Lower lobe of right lung (tissue), 2 donors: ENCODE results near the gene MTFMT. TPM values are rescaled to one million over a fixed set of nuclear protein-coding genes. Genes with fewer than 3 reads are reported as not detected.
A peak's percentile ranks its signal among the peaks of the same experiment; 100 is the strongest.

Experiments
- ATAC-seq, 2 donors: fragments of 200-7000 bp; cut with Tn5 transposase; one replicate each; pipeline ENCODE4 v1.9.1; 2020 to 2022; ENCODE audit warnings: mild to moderate bottlenecking in 2 of 2, moderate library complexity in 2 of 2
- DNase-seq: peaks from one replicate; pipeline ENCODE4 v3.0.0-alpha.2; 2020
- H3K27ac ChIP-seq: fragments of 200-600 bp; one replicate; pipeline ENCODE4 v1.8.0; 2022
- H3K27me3 ChIP-seq: fragments of 200-600 bp; one replicate; pipeline ENCODE4 v1.8.0; 2022; ENCODE audit warnings: low read depth
- H3K36me3 ChIP-seq: fragments of 200-600 bp; one replicate; pipeline ENCODE4 v1.8.0; 2022; ENCODE audit warnings: mild to moderate bottlenecking
- H3K4me1 ChIP-seq: fragments of 200-600 bp; one replicate; pipeline ENCODE4 v1.8.0; 2022
- H3K4me3 ChIP-seq: fragments of 200-600 bp; one replicate; pipeline ENCODE4 v1.8.0; 2022; ENCODE audit warnings: mild to moderate bottlenecking
- H3K9me3 ChIP-seq: fragments of 200-600 bp; one replicate; pipeline ENCODE4 v1.8.0; 2022
- CTCF ChIP-seq: fragments of 200-600 bp; IDR thresholded peaks from one replicate; pipeline ENCODE4 v1.8.0; 2022; ENCODE audit warnings: antibody characterized with exemption, mild to moderate bottlenecking
- intact Hi-C: fragments of 100-400 bp; cut with DNase I; formaldehyde crosslinking; loops from one replicate; pipeline ENCODE4 v1.11.0; 2022
- total RNA-seq: library from RNA; stranded (reverse); fragmentation: NEBNext Ultra II Directional; extraction: Animal tissue kit (Norgen Biotek cat#: 25700); gene quantifications from one replicate; pipeline ENCODE4 v1.2.1, GENCODE V29; 2021
- donor health status: DM: no; HTN: yes; CAD: no; lungs with severe emphysema.

MTFMT gene
- total RNA-seq, 1 donor from 2014 or later, result 15.7 TPM

- no peaks in the 10 kb centered on the region for H3K27me3 ChIP-seq
- DNase-seq (no peak), ATAC-seq (no peak)
- peaks cover 36% of the 10 kb centered on the region for H3K4me1 ChIP-seq
- H3K36me3 ChIP-seq, result peaks cover 25% of the 10 kb centered on the region
- no peak overlapping the region for H3K27ac ChIP-seq
- H3K4me3 ChIP-seq, result no peak overlapping the region
- no peak for TF ChIP-seq CTCF
- H3K9me3 ChIP-seq, result no peaks in the 10 kb centered on the region
- intact Hi-C loops, result no loop called here
Observed at GRCh38 chr15:65058394-65059368, 29.2 kb upstream of the MTFMT start.

GRCh38 chr15:65057549-65057940 is 28.1 kb upstream of the MTFMT start:
- no peak for ATAC-seq

GRCh38 chr15:65056868-65057548 is 27.6 kb upstream of the MTFMT start:
- H3K27ac ChIP-seq, result no peak overlapping the region
- no peak for TF ChIP-seq CTCF
- ATAC-seq (no peak), DNase-seq (no peak)
- intact Hi-C loops, result no loop called here
- H3K27me3 ChIP-seq, result no peaks in the 10 kb centered on the region
- no peak overlapping the region for H3K4me3 ChIP-seq
- peaks cover 28% of the 10 kb centered on the region for H3K4me1 ChIP-seq
- H3K9me3 ChIP-seq, result no peaks in the 10 kb centered on the region
- peaks cover 32% of the 10 kb centered on the region for H3K36me3 ChIP-seq

More at GRCh38 chr15:65057549-65057940, 28.1 kb upstream of the MTFMT start:
- Histone ChIP-seq H3K9me3 (no peaks in the 10 kb centered on the region), H3K27me3 (no peaks in the 10 kb centered on the region), H3K4me3 (no peak overlapping the region), H3K4me1 (peaks cover 31% of the 10 kb centered on the region), H3K36me3 (peaks cover 32% of the 10 kb centered on the region), H3K27ac (no peak overlapping the region)
- intact Hi-C loops, result no loop called here
- no peak for TF ChIP-seq CTCF
- no peak for DNase-seq

- Histone ChIP-seq H3K4me3 (no peak overlapping the region), H3K9me3 (no peaks in the 10 kb centered on the region), H3K4me1 (peaks cover 23% of the 10 kb centered on the region), H3K27ac (no peak overlapping the region), H3K27me3 (no peaks in the 10 kb centered on the region), H3K36me3 (peaks cover 36% of the 10 kb centered on the region)
- DNase-seq, result no peak
- TF ChIP-seq CTCF, result no peak
- ATAC-seq, result no peak
- intact Hi-C loops, result no loop called here
Observed at GRCh38 chr15:65056106-65056505, 26.7 kb upstream of the MTFMT start.

- H3K4me1 ChIP-seq, result peaks cover 23% of the 10 kb centered on the region
- intact Hi-C loops, result no loop called here
- ATAC-seq (peak; percentile 35 to 45), DNase-seq (no peak)
- peaks cover 36% of the 10 kb centered on the region for H3K36me3 ChIP-seq
- no peak overlapping the region for H3K4me3 ChIP-seq
- no peak for TF ChIP-seq CTCF
- H3K9me3 ChIP-seq, result no peaks in the 10 kb centered on the region
- H3K27ac ChIP-seq, result peak overlapping the region; percentile 53
- no peaks in the 10 kb centered on the region for H3K27me3 ChIP-seq
Observed at GRCh38 chr15:65055201-65055870, 25.9 kb upstream of the MTFMT start.
